Measurements from ENCODE around the gene RNGTT. TPM values are rescaled to one million over a fixed set of nuclear protein-coding genes. Genes with fewer than 3 reads are reported as not detected.

The RNGTT gene
- total RNA-seq, 2 donors from 2014 or later = 13.5 to 20.5 TPM

- no peak for ATAC-seq (ENCODE audit: insufficient number of reproducible peaks, low FRiP score, low read depth)
- no peaks in the 10 kb centered on the region for H3K36me3 ChIP-seq
- no peaks in the 10 kb centered on the region for H3K9me3 ChIP-seq
- DNase-seq (ENCODE audit: low spot score) = no peak
- no peak overlapping the region for H3K27ac ChIP-seq
- no peak overlapping the region for H3K4me3 ChIP-seq
- H3K27me3 ChIP-seq (replicated peaks; ENCODE audit: insufficient read depth) = no peaks in the 10 kb centered on the region
- H3K4me1 ChIP-seq (ENCODE audit: control insufficient read depth in 1 of 2, low read depth in 2 of 2) = peaks cover 5 to 9% of the 10 kb centered on the region in 2 donors
- TF ChIP-seq, protein P1, sequence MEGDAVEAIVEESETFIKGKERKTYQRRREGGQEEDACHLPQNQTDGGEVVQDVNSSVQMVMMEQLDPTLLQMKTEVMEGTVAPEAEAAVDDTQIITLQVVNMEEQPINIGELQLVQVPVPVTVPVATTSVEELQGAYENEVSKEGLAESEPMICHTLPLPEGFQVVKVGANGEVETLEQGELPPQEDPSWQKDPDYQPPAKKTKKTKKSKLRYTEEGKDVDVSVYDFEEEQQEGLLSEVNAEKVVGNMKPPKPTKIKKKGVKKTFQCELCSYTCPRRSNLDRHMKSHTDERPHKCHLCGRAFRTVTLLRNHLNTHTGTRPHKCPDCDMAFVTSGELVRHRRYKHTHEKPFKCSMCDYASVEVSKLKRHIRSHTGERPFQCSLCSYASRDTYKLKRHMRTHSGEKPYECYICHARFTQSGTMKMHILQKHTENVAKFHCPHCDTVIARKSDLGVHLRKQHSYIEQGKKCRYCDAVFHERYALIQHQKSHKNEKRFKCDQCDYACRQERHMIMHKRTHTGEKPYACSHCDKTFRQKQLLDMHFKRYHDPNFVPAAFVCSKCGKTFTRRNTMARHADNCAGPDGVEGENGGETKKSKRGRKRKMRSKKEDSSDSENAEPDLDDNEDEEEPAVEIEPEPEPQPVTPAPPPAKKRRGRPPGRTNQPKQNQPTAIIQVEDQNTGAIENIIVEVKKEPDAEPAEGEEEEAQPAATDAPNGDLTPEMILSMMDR (IDR thresholded peaks at IDR 0.05) = no peak
Measured at GRCh38 chr6:88881451-88881850, 82.0 kb downstream of the RNGTT start.

DNA sequence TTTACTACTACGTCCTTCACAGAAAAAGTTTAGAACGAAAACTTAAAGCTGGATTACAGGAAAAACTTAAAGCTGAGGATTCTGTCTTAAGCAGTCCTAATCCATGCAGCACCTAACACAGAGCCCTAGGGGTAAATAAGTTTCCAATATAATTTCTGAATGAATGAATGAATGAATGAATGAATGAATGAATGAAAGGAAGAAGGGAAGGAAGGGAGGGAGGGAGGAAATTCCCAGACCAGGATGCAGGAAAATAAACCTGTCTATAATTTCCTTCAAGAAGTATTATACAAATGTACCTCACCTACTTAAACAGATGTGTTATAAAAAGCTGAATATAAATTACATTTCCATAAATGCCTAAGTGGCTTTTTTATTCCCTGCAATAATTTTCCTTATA, 83.4 kb downstream of the RNGTT start:
- no peaks in the 10 kb centered on the region for H3K36me3 ChIP-seq

GRCh38 chr6:88877893-88878292, 85.5 kb downstream of the RNGTT start:
- Histone ChIP-seq H3K36me3 (peaks cover 3% of the 10 kb centered on the region), H3K27ac (no peak overlapping the region), H3K27me3 (replicated peaks; ENCODE audit: insufficient read depth) (no peaks in the 10 kb centered on the region), H3K9me3 (no peaks in the 10 kb centered on the region), H3K4me1 (ENCODE audit: control insufficient read depth in 1 of 2, low read depth in 2 of 2) (peaks cover 5 to 17% of the 10 kb centered on the region in 2 donors), H3K4me3 (no peak overlapping the region)
- DNase-seq (ENCODE audit: low spot score) (no peak), ATAC-seq (ENCODE audit: insufficient number of reproducible peaks, low FRiP score, low read depth) (no peak)
- TF ChIP-seq, protein P1 (IDR thresholded peaks at IDR 0.05) = no peak

More for the DNA sequence above, 83.4 kb downstream of the RNGTT start:
- no peaks in the 10 kb centered on the region for H3K9me3 ChIP-seq
- TF ChIP-seq, protein P1 (IDR thresholded peaks at IDR 0.05) = no peak
- no peak overlapping the region for H3K4me3 ChIP-seq
- H3K27ac ChIP-seq = no peak overlapping the region
- ATAC-seq (ENCODE audit: insufficient number of reproducible peaks, low FRiP score, low read depth) (no peak), DNase-seq (ENCODE audit: low spot score) (no peak)
- peaks cover 5 to 17% of the 10 kb centered on the region in 2 donors for H3K4me1 ChIP-seq (ENCODE audit: control insufficient read depth in 1 of 2, low read depth in 2 of 2)
- no peaks in the 10 kb centered on the region for H3K27me3 ChIP-seq (replicated peaks; ENCODE audit: insufficient read depth)

DNA sequence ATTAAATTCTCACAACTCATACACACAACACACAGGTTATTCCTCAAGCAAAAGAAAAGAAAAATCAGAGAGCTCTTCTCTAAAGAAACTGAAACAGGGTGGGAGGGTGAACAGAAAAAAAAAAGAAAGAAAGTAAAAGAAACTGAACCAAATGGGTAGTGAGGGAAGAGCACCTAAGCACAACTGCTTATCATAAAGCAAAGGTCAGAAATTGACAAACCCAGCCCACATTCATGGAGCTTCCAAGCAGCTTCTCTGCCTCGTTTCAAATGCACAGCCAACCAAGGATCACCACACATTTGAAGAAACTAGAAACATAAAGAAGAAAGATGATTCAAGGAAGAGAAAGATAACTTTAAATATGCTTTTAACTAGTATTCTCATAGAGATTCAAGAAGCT, 90.5 kb downstream of the RNGTT start:
- Histone ChIP-seq H3K4me1 (ENCODE audit: control insufficient read depth in 1 of 2, low read depth in 2 of 2) (peaks cover 14 to 30% of the 10 kb centered on the region in 2 donors), H3K4me3 (no peak overlapping the region), H3K36me3 (peaks cover 4% of the 10 kb centered on the region), H3K27ac (no peak overlapping the region), H3K27me3 (replicated peaks; ENCODE audit: insufficient read depth) (no peaks in the 10 kb centered on the region), H3K9me3 (no peaks in the 10 kb centered on the region)
- TF ChIP-seq, protein P1 (IDR thresholded peaks at IDR 0.05) = no peak
- ATAC-seq (ENCODE audit: insufficient number of reproducible peaks, low FRiP score, low read depth) = no peak
- no peak for DNase-seq (ENCODE audit: low spot score)

DNA sequence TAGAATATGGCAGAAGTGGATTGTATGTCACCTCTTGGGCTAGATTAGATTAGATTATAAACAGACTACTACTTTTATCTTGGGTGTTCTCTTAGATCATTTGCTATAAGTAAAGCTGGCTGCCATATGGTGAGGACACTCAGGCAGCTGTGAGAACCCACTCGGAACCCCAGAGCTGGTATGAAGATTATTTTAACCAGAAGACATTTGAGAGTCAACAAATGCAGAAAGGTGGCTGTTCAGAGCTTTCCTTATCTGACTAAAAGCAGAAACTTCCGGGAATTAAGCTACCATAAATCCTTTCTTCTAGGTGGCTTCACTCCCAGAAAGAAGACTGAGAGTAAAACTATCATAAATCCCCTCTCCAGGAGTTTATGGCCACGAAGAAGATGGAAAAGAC, 91.9 kb downstream of the RNGTT start:
- TF ChIP-seq, protein P1 (IDR thresholded peaks at IDR 0.05) = no peak
- Histone ChIP-seq H3K4me3 (no peak overlapping the region), H3K27me3 (replicated peaks; ENCODE audit: insufficient read depth) (no peaks in the 10 kb centered on the region), H3K9me3 (no peaks in the 10 kb centered on the region), H3K4me1 (ENCODE audit: control insufficient read depth in 1 of 2, low read depth in 2 of 2) (peaks cover 18 to 43% of the 10 kb centered on the region in 2 donors), H3K36me3 (peaks cover 4% of the 10 kb centered on the region), H3K27ac (no peak overlapping the region)
- DNase-seq (ENCODE audit: low spot score) = no peak
- ATAC-seq (ENCODE audit: insufficient number of reproducible peaks, low FRiP score, low read depth) = no peak
